NCI-H1092 treated with DMSO at 0.1 percent for 48 hours (cell line): ENCODE data around the gene RBMS1.
"Not testable (repeated sequence)": the region's sequence is repeated elsewhere in the genome, so short reads cannot be mapped to it uniquely, and the experiment has no call there.

Experiments
- DNase-seq: peaks from one replicate; lab custom pipeline; 2025; lab: John Stamatoyannopoulos, UW

The RBMS1 gene

GRCh38 chr2:160433466-160434140 lies 60.0 kb downstream of the RBMS1 start:
- peak; percentile 1 for DNase-seq

GRCh38 chr2:160432633-160433032 lies 61.0 kb downstream of the RBMS1 start:
- no peak for DNase-seq

GRCh38 chr2:160431441-160431840 lies 62.2 kb downstream of the RBMS1 start:
- DNase-seq: no peak

- no peak for DNase-seq
Measured at GRCh38 chr2:160430001-160430344, 63.6 kb downstream of the RBMS1 start.

- peak; percentile 0 for DNase-seq
Measured at GRCh38 chr2:160429248-160430000, 64.2 kb downstream of the RBMS1 start.

GRCh38 chr2:160428405-160428763 lies 65.2 kb downstream of the RBMS1 start:
- DNase-seq: no peak

GRCh38 chr2:160427629-160428404 lies 65.8 kb downstream of the RBMS1 start:
- DNase-seq: no peak

- no peak for DNase-seq
Measured at GRCh38 chr2:160426604-160427003, 67.0 kb downstream of the RBMS1 start.

GRCh38 chr2:160425434-160426151 lies 68.0 kb downstream of the RBMS1 start:
- no peak for DNase-seq

GRCh38 chr2:160423126-160423525 lies 70.5 kb downstream of the RBMS1 start:
- DNase-seq: no peak

GRCh38 chr2:160421646-160422501 lies 71.7 kb downstream of the RBMS1 start:
- DNase-seq: not testable (repeated sequence)

GRCh38 chr2:160420711-160421110 lies 72.9 kb downstream of the RBMS1 start:
- DNase-seq: no peak

GRCh38 chr2:160419776-160420505 lies 73.7 kb downstream of the RBMS1 start:
- DNase-seq: no peak

- DNase-seq: no peak
Measured at GRCh38 chr2:160418853-160419252, 74.8 kb downstream of the RBMS1 start.

- DNase-seq: no peak
Measured at GRCh38 chr2:160418398-160418765, 75.2 kb downstream of the RBMS1 start.

- DNase-seq: no peak
Measured at GRCh38 chr2:160417745-160418397, 75.7 kb downstream of the RBMS1 start.

GRCh38 chr2:160415991-160416390 lies 77.6 kb downstream of the RBMS1 start:
- DNase-seq: no peak

- DNase-seq: no peak
Measured at GRCh38 chr2:160411955-160412354, 81.7 kb downstream of the RBMS1 start.

- DNase-seq: no peak
Measured at GRCh38 chr2:160411167-160411566, 82.4 kb downstream of the RBMS1 start.

GRCh38 chr2:160409480-160409879 lies 84.1 kb downstream of the RBMS1 start:
- DNase-seq: no peak
